Hematopoietic multipotent progenitor cell treated with erythropoietin and hydrocortisone succinate and interleukin-3 and kit ligand, for 8 days (in vitro differentiated cells): ENCODE measurements around the gene PPP1R9A.
"Not testable (repeated sequence)": the region's sequence is repeated elsewhere in the genome, so short reads cannot be mapped to it uniquely, and the experiment has no call there.

ENCODE experiments used
- DNase-seq: peaks from one replicate; pipeline ENCODE4 v3.0.0-alpha.2; 2015

The PPP1R9A gene

DNA sequence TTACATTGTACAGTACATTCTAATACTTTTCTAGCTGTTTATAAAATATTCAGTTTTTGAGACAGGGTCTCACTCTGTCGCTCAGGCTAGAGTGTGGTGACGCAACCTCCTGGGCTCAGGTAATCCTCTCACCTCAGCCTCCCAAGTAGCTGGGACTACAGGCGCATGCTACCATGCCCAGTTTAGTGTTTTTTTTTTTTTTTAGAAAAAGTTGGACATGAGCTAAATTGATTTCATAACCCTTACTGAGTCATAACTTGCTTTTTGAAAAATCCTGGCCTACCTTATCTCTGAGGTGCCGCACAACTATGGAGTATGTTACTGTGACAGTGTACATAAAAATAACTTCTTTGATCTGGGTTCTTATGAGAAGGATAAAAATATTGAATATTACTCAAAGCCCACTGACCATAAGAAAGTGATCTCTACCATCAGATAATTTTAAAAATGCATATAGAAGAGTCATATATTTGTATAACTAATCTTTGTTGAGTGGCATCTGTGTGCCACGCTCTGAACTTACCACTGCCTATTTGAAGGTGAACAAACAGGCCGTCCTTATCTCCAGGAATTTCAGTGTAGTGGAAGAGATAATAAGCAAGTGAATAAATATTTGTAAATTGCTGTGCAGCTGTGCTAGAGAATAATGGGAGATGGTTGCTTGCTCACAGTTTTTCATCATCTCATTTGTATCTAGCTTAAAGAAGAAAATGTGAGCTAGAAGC is 73.2 kb downstream of the PPP1R9A start:
- DNase-seq: no peak

DNA sequence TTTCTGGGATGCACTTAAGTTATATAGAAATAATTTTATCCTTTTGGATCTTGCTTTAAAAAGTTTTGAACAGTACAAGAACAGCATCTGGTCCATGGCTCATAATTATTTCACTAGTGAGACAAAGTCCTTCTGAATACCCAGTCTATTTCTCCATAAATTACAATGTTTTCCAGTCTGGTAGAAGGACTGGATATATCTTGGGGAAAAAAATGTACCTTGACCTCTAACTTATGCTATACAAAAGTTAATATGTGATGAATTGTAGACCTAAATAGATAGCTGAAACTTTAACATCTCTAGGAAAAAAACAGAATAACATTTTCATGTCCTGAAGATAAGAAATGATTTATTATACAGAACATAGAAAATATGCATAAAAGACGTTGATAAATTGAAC is 88.5 kb downstream of the PPP1R9A start:
- DNase-seq: no peak

DNA sequence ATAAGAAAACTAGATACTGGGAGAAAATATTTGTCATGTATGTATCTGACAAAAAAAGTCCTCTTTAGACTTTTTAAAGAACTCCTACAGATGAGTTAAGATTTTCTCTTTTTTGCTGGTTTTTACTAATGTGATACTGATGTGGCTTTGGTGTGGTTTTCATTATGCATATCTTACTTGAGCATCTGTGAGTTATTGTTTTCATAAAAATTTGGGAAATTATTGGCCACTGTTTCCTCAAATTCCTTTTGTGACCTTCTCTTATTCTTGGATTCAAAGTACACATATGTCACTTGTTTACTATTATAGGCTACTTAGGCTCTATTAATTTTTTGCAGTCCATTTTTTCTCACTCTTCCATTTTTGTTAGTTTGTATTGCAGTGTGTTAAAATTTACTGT is 89.0 kb downstream of the PPP1R9A start:
- no peak for DNase-seq

DNA sequence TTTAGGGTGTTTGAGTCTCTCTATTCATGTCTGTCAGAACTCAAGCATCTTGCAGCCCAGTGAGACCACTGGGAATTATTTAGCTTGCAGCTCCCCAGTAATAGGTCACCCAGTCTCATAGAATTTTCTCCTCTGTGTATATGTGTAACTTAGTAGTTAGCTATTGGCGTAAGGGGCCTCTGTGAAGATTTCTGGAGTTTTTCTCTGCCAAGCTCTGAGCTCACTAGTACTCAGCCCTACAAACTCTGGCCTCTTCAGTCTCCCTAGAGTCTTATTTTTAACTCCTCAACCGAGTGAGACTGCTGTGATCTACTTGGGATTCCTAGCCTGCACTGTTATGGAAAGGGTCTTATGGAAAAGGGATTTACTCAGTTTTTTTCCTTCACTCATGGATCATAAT is 90.2 kb downstream of the PPP1R9A start:
- DNase-seq: no peak

DNA sequence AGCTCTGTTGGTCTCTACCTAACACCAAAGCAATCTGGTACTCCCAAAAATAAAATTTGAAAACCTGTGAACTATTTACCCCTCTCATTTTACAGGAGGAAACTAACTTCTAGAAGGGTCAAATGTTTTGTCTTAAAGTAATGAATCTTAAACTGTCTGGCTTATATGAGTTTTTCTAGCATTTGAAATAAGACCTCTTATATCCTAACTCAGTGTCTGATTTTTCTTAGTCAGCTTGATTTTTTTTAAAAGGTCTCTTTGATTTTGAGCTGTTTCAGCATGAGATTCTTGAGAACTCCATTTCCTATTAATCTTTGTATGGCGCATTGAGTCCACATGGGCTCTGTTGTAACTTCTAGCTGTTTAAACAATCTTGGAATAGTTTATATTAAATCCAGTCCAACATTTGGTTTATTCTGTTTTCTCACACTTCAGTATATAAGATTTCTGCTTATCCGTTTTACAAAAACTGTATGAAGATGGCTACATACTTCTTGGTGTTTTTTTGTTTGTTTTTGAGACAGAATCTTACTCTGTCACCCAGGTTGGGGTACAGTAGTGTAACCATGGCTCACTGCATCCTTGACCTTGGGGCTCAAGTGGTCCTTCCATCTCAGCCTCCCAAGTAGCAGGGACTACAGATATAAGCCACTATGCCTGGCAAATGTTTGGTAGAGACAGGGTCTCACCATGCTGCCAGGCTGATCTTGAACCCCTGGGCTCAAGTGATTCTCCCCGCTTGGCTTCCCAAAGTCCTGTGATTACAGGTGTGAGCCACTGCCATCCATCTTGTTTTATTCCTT is 91.1 kb downstream of the PPP1R9A start:
- no peak for DNase-seq

DNA sequence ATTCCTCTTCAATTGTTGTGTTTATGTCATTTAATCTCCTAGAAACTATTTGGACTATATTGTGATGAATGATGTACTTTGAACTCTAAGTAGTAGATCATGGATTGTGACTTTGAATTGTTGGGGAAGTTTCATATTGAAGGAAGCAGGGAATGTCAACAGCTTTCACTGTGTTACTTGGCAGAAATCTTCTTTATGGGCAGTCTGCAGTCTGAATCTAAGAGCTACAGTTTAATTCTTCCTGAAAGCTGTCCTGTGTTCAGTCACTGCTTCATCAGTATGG is 91.6 kb downstream of the PPP1R9A start:
- no peak for DNase-seq

DNA sequence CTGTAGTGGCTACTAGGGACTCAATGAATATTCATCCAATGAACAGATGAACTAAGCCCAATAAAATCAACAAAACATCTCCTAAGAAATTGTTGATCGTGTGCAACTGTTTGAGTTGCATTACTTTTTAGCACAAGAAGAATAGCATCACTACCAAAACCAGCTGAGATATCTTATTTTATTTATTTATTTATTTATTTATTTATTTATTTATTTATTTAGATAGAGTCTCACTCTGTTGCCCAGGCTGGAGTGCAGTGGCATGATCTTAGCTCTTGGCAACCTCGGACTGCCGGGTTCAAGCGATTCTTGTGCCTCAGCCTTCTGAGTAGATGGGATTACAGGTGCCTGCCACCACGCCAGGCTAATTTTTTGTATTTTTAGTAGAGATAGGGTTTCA is 92.2 kb downstream of the PPP1R9A start:
- DNase-seq: not testable (repeated sequence)

DNA sequence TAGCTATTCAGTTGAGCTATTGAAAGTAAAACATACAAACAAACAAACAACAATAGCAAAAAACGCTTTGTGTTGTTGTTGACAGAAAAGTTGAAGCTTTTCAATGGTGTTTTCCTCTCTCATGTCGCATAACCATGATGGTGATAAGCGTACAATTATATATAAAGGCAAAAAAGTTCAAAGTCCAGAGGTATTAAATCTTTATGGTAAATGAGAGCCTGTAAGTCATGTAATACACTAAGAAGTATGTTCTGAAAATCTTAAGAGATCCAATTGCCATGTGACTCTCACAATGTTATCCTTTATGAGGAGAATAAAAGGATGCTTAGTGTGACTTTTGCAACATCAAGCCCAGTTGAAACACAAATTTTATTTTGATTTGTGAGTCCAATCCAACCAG is 93.9 kb downstream of the PPP1R9A start:
- DNase-seq: no peak

DNA sequence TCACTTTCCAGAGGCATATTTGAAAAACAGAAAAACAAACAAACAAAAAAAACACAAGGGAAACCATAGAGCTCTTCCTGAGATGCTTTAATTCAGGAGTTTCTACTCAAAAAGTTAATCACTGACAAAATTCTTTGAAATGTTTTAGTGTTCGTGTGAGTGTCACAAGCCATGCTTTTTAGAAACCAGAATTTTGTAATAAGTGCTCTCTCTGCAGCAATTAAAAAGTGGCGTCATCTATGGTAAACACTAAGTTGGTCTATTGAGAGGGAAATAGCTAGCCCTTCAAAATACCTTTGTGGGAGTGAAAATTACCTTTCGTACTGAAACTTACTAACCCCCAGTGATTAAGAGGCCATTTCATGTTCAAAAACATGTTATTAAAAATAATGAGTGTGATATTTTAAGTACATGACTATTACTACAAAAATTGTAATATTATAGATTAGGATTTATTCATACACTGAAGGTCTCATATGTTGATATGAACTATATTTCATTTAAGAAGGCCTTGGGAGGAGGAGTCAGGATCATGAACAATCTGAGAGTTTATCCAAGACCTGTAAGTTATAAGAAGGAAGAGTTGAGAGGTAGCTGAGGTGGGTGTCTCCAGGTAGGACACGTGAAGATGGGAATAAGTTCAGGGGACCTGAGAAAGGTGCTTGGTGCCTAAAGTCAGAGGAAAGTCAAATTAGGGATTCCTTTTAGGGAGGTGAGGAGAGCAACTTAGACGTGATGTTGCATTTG is 94.6 kb downstream of the PPP1R9A start:
- no peak for DNase-seq

DNA sequence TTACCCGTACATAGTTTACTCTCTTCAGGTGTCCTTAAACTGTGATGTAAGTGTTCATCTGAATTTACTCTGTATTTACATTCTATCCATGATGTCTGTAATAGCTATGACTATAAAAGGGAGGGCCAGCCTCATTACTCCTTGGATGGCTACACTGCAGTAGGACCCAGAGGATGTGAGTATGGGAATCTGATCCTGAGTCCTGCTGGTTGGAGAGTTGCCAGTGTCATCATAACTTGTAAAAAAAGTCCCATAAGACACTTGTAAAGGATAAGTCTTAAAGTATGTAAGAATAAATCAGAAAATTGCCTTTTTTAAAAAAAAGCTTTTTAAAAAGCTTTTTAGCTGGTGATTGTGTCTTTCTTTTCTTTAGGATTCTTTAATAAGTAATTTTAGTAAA is 95.4 kb downstream of the PPP1R9A start:
- no peak for DNase-seq

DNA sequence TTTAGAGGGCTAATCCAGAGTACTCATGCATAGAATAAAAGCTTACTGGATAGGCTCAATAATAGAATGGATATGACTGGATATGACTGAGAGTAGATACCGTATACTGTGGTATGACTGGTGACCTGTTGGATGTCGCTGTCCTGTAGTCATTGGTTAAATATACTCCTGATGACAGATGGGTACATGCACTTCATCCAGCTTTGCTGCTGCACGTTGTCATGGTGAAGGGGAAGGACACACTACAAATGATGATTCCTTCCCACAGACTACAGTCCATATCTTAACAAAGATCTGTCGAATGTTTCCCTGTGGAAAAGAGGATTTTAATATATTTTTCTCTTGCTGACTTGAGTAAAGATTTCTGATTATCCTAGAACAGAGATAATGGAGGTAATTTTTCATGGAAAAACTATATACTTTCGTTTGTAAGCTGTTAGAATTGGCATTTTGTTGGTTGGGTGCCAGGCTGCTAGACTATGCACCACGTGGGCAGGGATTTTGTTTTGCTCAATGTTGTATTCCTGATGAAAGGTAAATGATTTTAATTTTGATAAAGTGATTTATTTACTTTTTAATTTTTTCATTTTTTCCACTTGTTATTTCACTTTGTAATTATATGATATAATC is 97.3 kb downstream of the PPP1R9A start:
- no peak for DNase-seq

DNA sequence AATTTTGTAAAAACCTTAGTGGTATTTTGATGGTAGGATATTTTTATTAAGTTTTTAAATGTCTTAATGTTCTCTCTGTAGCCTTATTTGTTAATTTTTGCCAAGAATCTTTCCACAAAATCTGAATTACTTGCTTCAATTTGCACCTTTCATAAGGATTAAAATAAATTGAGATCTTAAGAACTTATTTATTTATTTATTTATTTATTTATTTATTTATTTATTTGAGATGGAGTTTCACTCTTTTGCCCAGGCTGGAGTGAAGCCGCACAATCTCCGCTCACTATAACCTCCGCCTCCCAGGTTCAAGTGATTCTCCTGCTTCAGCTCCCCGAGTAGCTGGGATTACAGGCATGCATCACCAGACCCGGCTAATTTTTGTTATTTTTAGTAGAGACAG is 98.6 kb downstream of the PPP1R9A start:
- no peak for DNase-seq

DNA sequence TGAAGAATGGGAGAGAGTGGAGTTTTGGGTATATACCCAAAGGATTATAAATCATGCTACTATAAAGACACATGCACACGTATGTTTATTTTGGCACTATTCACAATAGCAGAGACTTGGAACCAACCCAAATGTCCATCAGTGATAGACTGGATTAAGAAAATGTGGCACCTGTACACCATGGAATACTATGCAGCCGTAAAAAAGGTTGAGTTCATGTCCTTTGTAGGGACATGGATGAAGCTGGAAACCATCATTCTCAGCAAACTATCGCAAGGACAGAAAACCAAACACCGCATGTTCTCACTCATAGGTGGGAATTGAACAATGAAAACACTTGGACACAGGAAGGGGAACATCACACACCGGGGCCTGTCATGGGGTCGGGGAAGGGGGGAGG is 101.4 kb downstream of the PPP1R9A start:
- not testable (repeated sequence) for DNase-seq

DNA sequence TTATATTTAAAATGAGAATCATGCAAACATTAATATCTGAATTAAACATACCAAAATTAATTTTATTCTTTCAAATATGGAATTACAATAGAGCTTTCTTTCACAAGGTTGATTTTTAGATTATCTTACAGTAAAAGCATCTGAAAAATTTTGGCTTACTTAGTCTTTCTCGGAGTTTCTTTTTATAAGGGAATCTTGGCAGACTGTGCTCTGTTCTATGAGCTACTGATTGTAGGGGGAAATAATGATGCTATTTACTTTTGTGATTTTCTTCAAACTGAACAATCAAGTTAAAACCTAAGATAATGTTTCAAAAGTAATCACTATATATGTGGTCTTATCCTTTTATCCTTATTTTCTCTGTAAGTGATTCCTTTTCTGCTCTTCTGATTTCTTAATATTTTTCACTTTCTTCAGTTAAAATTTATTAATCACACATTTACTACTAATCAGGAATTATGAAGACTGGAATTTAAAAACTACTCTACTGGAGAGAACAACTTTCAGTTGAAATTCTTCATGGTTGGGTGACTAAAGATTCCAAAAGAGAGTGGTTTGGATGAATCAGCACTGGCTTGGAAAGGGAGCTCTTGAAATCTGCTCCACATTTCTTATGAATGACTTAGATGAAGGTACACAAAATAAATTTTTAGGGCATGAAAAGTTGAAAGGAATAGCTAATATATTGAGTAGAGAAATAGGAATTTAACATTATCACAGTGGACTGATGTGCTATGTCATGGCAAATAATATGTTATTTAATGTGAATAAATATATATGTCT is 103.9 kb downstream of the PPP1R9A start:
- no peak for DNase-seq

DNA sequence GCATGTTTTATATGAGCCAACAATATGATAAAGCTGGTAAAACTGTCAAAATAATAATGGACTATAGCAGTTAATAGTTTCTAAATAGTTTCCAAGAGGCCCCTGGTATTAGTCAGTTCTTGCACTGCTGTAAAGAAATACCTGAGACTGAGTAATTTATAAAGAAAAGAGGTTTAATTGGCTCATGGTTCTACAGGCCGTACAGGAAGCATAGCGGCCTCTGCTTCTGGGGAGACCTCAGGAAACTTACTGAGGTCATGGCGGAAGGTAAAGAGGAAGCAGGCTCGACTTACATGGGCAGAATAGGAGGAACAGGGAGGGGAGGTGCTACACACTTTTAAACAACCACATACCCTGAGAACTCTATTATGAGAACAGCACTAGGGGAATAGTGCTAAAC is 104.6 kb downstream of the PPP1R9A start:
- DNase-seq: no peak

DNA sequence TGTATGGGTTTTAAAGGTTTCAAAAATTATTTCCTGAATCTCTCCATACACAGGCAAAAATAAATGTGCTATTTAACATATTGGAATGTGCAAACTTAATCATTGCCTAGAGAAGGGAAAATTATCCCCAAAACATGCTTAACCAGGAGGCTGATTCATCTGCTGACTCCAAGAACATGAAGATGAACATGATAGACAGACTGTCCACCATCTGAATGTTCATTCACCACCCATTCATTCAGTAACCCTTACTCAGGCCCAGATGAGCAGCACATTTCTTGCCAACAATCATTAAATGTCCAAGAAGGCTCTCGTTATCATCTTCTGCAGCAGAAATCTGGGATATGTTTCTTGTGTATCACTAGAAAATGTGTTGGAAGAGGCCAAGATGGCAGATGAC is 110.6 kb downstream of the PPP1R9A start:
- no peak for DNase-seq

DNA sequence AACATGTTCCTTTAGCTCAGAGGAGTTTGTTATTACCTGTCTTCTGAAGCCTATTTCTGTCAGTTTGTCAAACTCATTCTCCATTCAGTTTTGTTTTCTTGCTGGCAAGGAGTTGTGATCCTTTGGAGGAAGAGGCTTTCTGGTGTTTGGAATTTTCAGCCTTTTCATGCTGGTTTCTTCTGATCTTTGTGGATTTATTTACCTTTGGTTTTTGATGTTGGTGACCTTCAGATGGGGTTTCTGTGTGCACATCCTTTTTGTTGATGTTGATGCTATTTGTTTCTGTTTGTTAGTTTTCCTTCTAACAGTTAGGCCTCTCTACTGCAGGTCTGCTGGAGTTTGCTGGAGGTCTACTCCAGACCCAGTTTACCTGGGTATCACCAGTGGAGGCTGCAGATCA is 118.6 kb downstream of the PPP1R9A start:
- no peak for DNase-seq

DNA sequence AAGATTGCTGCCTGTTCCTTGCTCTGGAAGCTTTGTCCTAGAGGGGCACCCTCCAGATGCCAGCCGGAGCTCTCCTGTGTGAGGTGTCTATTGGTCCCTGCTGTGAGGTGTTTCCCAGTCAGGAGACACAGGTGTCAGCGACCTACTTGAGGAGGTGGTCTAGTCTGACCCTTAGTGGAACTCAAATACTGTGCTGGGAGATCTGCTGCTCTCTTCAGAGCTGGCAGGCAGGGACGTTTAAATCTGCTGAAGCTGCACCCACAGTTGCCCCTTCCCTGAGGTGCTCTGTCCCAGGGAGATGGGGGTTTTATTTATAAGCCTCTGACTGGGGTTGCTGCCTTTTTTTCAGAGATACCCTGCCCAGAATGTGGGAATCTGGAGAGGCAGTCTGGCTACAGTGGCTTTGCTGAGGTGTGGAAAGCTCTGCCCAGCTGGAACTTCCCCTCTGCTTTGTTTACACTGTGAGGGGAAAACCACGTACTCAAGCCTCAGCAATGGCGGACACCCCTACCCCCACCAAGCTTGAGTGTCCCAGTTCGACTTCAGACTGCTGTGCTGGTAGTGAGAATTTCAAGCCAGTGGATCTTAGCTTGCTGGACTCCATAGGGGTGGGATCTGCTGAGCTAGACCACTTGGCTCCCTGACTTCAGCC is 119.2 kb downstream of the PPP1R9A start:
- no peak for DNase-seq

DNA sequence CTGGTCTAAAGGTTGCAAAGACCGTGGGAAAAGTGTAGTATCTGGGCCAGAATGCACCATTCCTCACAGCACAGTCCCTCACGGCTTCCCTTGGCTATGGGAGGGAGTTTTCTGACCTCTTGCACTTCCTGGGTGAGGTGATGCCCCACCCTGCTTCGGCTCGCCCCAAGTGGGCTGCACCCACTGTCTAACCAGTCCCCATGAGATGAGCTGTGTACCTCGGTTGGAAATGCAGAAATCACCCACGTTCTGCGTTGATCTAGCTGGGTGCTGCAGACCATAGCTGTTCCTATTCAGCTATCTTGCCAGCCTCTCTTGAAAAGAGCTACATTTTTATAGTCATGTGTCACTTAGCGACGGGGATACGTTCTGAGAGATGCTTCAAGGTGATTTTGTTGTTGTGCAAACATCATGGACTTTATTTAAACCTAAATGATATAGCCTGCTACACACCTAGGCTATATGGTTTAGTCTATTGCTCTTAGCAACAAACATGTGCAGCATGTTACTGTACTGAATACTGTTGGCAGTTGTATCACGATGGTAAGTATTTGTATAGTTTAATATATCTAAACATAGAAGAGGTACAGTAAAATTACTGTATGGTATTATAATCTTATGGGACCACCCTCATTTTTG is 120.0 kb downstream of the PPP1R9A start:
- DNase-seq: no peak

DNA sequence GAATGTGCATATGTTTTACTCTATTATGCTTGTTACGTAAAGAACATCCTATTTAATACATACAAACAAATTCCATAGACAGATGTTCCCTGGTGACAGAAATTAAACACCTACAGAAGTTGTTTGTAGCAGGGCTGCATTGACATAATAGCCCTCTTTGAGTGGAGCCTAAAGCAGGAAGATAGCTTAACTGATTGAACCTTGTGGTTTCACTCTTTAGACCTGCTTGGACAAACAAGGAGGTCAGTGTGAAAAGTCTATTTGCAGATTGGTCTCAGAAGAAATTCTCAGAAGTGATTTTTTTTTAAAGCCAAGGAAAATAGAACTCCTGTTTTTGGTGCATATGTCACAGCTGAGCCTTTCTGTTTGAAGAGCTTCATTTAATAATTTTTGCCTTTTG is 121.3 kb downstream of the PPP1R9A start:
- no peak for DNase-seq

DNA sequence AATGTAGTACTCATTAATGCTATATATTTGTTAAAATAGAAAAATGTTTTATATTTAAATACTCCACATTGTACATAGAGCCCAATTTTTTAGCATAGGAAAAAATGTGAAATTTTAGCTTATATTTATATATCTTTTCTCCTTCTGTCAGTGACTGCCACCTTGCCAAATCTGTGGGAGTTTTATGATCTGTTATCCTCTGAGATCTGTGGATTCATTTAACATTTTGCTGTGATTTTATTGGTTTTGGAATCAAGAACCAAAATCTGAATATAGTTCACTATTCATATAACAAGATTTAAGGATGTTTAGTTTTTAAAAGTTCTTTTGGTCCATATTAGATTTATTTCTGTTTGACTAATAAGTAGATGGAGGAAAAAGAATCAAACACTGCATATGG is 127.9 kb downstream of the PPP1R9A start:
- no peak for DNase-seq

DNA sequence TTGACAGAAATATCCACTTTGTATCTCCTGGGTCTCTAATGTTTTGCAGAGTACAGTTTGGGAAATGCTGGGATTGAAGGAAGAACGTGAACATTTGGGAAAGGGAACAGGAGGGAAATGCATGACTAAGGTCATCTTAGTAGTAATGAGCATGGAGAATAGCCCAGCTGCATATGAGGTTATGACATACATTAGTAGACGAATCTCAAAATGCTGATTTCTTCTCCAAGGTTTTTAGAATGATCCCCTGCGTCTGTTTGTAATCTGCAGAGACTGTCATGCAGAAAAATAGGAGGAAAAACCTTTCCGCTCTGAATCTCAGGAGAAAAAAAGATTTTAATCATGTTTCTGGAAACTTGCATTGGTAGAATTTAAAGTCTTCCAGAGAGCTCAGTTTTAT is 133.6 kb downstream of the PPP1R9A start:
- no peak for DNase-seq
